Stimulated activated CD8-positive, alpha-beta memory T cell treated with anti-CD3 and anti-CD28 coated beads, Interleukin-12 subunit alpha, Interleukin-12 subunit beta, amount 100 ng/mL, for 1 hour (primary cell): ENCODE results near the gene TLCD3B.

Source experiments
- DNase-seq: peaks from one replicate; pipeline ENCODE4 v3.0.0-alpha.2; 2020; ENCODE audit warnings: low read depth

The TLCD3B gene

DNA sequence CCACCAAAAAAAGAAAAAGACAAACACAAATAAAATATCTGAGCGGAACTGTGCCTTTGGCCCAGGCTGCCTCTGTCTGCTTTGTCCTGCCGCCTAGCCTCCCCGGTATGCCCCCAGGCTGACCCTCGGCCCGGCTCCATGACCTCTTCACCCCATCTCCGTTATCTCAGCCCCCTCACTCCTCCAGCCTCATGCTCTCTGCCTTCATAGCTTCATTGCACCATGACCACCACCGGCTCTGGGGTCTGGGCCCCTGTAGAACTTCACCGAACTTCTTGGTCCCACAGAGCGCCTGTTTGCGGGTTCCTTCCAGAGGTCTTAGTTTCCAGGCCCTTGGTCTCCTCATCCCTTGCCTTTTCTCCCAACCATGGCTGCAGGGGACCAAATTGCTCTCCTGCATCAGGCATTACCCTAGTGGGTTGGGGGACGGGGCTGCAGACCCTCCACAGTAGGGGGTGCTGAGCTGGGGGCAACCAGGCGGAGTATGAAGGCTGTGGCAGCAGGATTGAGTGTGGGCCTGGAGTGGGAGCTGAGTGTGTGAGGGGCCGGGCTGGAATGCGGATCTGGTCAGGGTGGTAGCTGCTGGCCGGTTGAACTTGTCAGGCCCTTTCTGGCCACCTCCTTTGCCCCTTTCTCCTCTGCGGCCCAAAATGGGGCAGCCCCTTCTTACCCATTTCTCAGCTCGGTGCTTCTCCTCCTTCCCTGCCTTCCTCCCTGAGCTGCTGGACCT, 42.6 kb downstream of the TLCD3B start:
- DNase-seq, result no peak

DNA sequence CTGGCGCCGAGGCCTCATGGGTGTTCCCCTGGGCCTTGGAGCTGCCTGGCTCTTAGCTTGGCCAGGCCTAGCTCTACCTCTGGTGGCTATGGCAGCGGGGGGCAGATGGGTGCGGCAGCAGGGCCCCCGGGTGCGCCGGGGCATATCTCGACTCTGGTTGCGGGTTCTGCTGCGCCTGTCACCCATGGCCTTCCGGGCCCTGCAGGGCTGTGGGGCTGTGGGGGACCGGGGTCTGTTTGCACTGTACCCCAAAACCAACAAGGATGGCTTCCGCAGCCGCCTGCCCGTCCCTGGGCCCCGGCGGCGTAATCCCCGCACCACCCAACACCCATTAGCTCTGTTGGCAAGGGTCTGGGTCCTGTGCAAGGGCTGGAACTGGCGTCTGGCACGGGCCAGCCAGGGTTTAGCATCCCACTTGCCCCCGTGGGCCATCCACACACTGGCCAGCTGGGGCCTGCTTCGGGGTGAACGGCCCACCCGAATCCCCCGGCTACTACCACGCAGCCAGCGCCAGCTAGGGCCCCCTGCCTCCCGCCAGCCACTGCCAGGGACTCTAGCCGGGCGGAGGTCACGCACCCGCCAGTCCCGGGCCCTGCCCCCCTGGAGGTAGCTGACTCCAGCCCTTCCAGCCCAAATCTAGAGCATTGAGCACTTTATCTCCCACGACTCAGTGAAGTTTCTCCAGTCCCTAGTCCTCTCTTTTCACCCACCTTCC, 43.5 kb downstream of the TLCD3B start:
- no peak for DNase-seq

DNA sequence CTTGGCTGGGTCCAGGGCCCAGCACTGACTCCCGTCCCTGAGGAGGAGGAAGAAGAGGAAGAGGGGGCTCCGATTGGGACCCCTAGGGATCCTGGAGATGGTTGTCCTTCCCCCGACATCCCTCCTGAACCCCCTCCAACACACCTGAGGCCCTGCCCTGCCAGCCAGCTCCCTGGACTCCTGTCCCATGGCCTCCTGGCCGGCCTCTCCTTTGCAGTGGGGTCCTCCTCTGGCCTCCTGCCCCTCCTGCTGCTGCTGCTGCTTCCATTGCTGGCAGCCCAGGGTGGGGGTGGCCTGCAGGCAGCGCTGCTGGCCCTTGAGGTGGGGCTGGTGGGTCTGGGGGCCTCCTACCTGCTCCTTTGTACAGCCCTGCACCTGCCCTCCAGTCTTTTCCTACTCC, 44.1 kb downstream of the TLCD3B start:
- no peak for DNase-seq

- no peak for DNase-seq
These were observed 44.8 kb downstream of the TLCD3B start for GRCh38 chr16:29986231-29986630.

DNA sequence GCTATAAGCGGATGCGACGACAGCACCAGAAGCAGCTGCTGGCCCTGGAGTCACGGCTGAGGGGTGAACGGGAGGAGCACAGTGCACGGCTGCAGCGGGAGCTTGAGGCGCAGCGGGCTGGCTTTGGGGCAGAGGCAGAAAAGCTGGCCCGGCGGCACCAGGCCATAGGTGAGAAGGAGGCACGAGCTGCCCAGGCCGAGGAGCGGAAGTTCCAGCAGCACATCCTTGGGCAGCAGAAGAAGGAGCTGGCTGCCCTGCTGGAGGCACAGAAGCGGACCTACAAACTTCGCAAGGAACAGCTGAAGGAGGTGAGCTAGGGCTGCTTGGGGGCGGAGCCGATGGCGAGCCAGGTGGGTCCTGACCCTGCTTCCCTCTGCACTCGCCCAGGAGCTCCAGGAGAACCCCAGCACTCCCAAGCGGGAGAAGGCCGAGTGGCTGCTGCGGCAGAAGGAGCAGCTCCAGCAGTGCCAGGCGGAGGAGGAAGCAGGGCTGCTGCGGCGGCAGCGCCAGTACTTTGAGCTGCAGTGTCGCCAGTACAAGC, 45.7 kb downstream of the TLCD3B start:
- DNase-seq, result no peak

DNA sequence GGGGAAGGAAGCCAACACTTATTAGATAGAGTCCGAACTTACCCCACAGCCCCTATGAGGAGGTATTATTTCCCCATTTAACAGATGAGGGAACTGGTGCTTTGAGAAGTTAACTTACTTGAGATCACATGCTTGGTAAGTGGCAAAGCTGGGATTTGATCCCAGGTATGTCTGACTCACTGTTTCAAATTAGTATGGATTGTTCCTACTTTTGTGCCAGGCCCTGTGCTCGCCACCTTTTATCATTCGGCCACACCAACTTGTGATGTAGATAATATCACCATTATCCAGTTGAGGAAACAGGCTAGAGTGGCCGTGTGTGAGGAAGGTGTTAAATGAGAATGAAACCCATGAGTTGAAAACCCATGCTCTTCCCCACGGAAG, 46.3 kb downstream of the TLCD3B start:
- no peak for DNase-seq

- DNase-seq, result no peak
These were observed 46.8 kb downstream of the TLCD3B start for GRCh38 chr16:29984137-29984763.

GRCh38 chr16:29983420-29984136, 47.5 kb downstream of the TLCD3B start:
- DNase-seq, result no peak

DNA sequence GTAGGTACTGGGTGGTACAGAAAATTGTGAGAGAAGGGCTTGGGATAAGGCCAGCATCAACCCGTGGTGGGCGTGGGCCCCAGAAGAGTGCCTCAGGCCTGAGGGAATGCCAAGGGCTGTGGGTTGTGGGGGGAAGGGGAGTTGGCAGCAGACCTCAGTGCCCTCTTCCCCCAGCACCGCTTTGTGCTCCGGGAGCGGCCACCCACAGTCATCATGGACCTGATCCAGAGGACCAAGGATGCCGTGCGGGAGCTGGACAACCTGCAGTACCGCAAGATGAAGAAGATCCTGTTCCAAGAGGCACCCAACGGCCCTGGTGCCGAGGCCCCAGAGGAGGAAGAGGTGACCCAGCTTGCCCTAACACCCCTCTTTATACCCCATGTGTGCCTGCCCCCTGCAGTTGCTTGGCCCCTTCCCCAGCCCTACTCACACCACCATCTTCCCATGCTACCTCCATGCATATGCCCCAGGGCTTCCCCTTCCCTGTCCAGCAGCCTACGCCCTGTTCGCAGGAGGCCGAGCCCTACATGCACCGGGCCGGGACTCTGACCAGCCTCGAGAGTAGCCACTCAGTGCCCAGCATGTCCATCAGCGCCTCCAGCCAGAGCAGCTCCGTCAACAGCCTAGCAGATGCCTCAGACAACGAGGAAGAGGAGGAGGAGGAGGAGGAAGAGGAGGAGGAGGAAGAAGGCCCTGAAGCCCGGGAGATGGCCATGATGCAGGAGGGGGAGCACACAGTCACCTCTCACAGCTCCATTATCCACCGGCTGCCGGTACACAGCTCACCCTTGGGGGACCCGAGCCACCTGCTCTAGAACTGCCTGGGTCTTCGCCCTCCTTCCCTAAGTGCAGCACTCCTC, 48.3 kb downstream of the TLCD3B start:
- no peak for DNase-seq

GRCh38 chr16:29978564-29979270, 52.4 kb downstream of the TLCD3B start:
- DNase-seq, result no peak

DNA sequence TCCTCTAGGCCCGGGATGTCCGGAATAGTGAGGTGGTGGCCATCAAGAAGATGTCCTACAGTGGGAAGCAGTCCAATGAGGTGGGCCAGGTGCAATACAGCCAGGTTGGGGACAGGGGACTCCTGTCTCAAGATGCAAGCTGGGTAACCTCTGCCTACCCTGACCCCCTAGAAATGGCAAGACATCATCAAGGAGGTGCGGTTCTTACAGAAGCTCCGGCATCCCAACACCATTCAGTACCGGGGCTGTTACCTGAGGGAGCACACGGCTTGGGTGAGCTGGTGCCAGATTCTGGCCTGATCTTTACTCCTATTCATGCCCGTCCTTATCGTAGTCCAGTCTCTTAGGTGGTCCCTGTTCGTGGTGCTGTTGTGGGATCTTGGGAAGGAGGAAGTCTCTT, 53.0 kb downstream of the TLCD3B start:
- DNase-seq, result no peak

DNA sequence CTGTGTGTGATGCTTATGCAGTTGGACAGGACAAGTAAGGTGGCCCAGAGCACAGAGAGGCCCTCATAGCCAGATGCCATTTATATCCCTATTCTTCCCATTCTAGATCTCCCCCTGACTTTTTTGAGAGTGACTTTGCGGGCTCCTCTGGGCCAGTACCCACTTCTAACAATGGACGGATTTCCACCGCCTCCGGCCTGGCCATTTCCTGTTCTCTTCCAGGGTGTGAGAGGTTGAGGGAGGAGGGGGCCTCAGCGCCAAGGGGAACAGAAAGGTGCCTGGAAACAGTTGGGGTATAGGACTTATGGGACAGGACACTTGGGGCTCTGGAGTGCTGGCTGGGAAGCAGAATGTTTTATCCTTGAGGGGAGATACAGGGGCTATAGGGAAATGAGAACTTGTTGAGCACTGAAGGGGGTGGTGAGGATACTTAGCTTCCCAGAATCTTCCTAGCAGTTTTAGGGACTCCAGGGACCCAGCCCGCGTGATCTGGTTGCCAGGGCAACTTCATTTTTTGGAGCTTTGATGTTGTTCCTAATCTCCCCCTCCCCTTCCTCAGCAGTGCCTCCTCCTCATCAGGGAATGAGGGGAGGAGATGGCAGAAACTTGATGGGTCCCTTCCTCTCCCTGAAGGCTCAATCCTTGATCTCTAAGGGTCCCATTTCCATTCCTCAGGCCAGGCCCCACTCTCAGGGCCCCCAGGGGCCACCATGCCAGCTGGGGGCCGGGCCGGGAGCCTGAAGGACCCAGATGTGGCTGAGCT, 53.8 kb downstream of the TLCD3B start:
- DNase-seq, result no peak

GRCh38 chr16:29975811-29976511, 55.1 kb downstream of the TLCD3B start:
- no peak for DNase-seq

DNA sequence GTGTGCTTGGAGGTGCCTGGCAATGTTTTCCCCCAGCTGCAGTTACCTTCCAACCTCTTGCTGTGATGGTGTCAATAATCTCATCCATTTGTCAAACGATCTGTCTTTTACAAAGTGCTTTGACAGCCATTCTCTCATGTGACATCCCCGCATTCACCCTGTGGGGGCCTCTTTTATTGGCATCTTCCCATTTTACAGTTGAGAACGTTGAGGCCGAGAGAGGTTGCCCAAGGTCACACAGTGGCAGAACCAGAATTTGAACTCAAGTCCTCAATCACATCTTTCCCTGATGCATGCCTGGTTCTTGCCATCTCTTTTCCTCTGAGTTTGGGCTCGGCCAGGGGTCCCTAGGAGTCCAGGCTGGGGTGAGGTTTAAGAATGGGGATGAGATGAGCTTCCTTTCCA, 55.9 kb downstream of the TLCD3B start:
- no peak for DNase-seq
